Ectodermal cell (in vitro differentiated cells): ENCODE data around the gene CBX1.
A peak's percentile ranks its signal among the peaks of the same experiment; 100 is the strongest.

Experiments used
- H3K27ac ChIP-seq: 2 replicates; pipeline ENCODE4 v1.7.0; 2013; ENCODE audit warnings: mild to moderate bottlenecking, low read depth, low read length; ENCODE audit not compliant: insufficient read depth, poor library complexity, severe bottlenecking
- H3K27me3 ChIP-seq: 2 replicates; pipeline ENCODE4 v1.7.0; 2013; ENCODE audit warnings: mild to moderate bottlenecking, low read length; ENCODE audit not compliant: insufficient read depth, control insufficient read depth, poor library complexity, severe bottlenecking
- H3K36me3 ChIP-seq: one replicate; pipeline ENCODE4 v1.7.0; 2013; ENCODE audit warnings: low read length; ENCODE audit not compliant: control insufficient read depth, insufficient read depth
- H3K4me1 ChIP-seq: one replicate; pipeline ENCODE4 v1.7.0; 2013; ENCODE audit warnings: low read length; ENCODE audit not compliant: control insufficient read depth, insufficient read depth
- H3K4me3 ChIP-seq: 2 replicates; pipeline ENCODE4 v1.7.0; 2013; ENCODE audit warnings: low read depth, low read length, control low read depth; ENCODE audit not compliant: insufficient read depth
- H3K9me3 ChIP-seq: 2 replicates; pipeline ENCODE4 v1.7.0; 2013; ENCODE audit warnings: mild to moderate bottlenecking, low read length, moderate library complexity; ENCODE audit not compliant: control insufficient read depth
- WGBS, 2 experiments: methylation state at CpG; one replicate each; pipeline ENCODE4 v1.1.7; 2013; ENCODE audit warnings: missing lambda C conversion rate in 2 of 2; 5-methylcytosine and 5-hydroxymethylcytosine counted together

CBX1 gene

DNA sequence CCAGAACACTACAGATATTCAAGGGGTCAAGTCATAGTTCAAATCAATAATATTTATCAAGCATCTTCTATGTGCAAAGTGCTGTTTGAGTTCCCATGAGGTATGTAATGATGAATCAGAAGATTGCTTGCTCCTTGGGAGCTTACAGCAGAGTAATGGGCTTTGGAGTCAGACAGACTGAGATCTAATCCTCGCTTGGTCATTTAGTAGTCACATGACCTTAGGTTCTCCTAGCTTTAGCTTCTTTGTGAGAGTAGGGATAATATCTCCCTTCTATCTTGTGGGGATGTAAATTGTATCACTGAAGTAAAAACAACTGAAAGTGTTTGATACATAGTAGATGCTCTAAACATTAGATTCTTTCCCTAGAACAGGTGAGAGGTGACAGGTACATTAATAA is 36.4 kb upstream of the CBX1 start:
- Histone ChIP-seq H3K4me1 (no peaks in the 10 kb centered on the region), H3K9me3 (no peaks in the 10 kb centered on the region), H3K36me3 (no peaks in the 10 kb centered on the region), H3K27ac (no peak overlapping the region), H3K27me3 (no peaks in the 10 kb centered on the region), H3K4me3 (no peak overlapping the region)
- 82 to 100% methylated on average over 1 of the region's 1 CpG for WGBS, 2 experiments

DNA sequence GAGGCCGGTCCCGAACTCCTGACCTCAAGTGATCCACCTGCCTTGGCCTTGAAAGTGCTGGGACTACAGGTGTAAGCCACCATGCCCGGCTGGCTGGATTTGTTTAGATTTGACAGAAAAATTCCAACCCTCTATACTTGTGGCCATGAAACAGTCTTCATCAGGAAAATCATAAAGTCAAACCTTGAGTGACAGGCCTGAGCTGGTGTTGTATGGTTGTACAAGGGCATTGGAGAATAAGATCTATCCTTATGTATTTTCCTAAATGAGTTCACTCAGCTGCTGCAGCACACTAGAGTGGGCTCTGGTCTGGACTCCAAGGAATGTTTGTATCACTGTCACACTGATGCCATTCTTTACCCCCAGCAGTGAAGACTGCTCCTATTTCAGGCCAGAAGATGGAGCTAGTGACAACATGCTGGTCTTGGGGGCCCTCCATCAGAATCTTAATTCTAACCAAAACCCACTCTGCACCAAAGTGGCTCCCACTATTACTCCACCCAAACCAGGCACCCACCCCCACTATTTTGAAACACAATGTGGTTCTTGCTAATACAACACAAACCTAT is 33.7 kb upstream of the CBX1 start:
- 88 to 94% methylated on average over 3 of the region's 3 CpGs for WGBS, 2 experiments
- Histone ChIP-seq H3K4me1 (peaks cover 5% of the 10 kb centered on the region), H3K27ac (no peak overlapping the region), H3K4me3 (no peak overlapping the region), H3K27me3 (no peaks in the 10 kb centered on the region), H3K9me3 (no peaks in the 10 kb centered on the region), H3K36me3 (no peaks in the 10 kb centered on the region)

GRCh38 chr17:48132385-48132784 is 31.1 kb upstream of the CBX1 start:
- Histone ChIP-seq H3K36me3 (no peaks in the 10 kb centered on the region), H3K9me3 (no peaks in the 10 kb centered on the region), H3K4me1 (peaks cover 6% of the 10 kb centered on the region), H3K4me3 (no peak overlapping the region), H3K27ac (no peak overlapping the region), H3K27me3 (no peaks in the 10 kb centered on the region)
- WGBS, 2 experiments = 89 to 91% methylated on average over 5 of the region's 5 CpGs

DNA sequence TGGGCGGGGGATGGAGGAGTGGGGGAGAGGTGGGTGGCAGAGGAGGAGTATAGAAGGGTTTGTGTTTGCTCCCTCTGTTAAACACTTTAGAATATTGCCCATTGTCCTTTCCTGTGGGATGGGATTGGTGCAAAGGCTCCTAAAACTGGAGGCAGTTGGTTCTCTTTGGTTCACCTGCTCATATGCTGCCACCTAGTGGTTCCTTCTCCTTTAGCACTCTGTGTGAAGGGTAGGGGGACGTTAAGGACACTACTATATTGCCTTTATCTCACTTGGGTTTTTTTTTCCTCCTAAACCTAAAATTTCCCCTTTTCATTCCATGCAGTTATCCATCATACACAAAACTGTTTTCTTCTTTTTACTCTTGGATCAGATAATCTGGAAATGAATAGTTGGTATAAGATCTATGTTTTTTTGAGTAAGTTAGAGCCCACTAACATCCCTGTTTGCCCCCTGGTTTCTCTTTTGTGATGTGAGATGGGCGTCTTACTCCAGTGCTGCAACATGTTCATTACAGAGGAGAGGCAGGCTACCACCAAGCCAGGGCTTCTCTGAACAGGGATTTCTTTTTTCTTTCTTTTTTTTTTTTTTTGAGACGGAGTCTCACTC is 30.0 kb upstream of the CBX1 start:
- 47 to 60% methylated on average over 3 to 4 of the region's 4 CpGs for WGBS, 2 experiments
- H3K27me3 ChIP-seq = no peaks in the 10 kb centered on the region
- peaks cover 6% of the 10 kb centered on the region for H3K4me1 ChIP-seq
- no peak overlapping the region for H3K4me3 ChIP-seq
- no peak overlapping the region for H3K27ac ChIP-seq
- H3K36me3 ChIP-seq = no peaks in the 10 kb centered on the region
- no peaks in the 10 kb centered on the region for H3K9me3 ChIP-seq

DNA sequence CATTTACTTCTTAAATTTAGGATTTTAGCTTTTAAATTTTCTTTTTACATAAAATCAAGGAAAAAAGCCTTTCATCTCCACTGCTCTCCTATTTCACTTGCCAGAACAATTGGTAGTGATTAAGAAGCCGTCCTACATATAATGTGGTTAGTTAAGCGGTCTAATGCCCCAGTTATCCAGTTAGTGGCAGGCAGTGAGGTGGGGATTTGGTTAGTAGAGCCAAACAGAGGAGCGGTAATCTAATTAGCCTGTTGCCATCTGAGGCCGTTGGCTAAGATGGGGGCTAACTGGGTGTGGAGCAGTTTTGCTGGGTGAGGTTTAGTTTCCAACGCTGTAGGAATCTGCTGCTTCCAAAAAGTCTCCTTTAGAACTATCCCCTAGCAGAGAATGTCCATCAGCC is 28.7 kb upstream of the CBX1 start:
- Histone ChIP-seq H3K27ac (no peak overlapping the region), H3K4me3 (no peak overlapping the region), H3K9me3 (no peaks in the 10 kb centered on the region), H3K4me1 (peaks cover 6% of the 10 kb centered on the region), H3K36me3 (no peaks in the 10 kb centered on the region), H3K27me3 (no peaks in the 10 kb centered on the region)
- 60 to 64% methylated on average over 4 to 5 of the region's 5 CpGs for WGBS, 2 experiments

DNA sequence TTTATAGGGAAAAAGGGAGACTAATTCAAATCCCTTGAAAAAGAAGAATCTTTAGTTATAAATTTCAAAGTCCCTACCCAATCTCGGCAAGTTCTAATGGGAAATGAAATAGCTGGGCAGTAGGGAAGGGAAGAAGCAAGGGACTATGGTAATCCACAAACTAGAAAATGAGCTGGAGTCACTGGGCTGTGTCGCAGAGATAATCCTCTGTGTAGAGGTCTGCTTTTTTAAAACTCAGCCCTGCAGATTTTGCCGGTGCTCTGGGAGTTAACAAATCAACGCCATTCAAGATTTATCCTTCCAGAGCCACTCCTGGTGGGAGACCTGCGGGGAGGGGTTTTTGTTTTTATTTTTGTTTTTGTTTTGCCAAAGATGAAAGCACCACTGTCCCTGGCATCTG is 27.1 kb upstream of the CBX1 start:
- WGBS, 2 experiments = 46 to 57% methylated on average over 5 of the region's 5 CpGs
- Histone ChIP-seq H3K27ac (no peak overlapping the region), H3K4me3 (no peak overlapping the region), H3K4me1 (peaks cover 12% of the 10 kb centered on the region), H3K9me3 (no peaks in the 10 kb centered on the region), H3K27me3 (no peaks in the 10 kb centered on the region), H3K36me3 (no peaks in the 10 kb centered on the region)

GRCh38 chr17:48127371-48128051 is 26.2 kb upstream of the CBX1 start:
- no peak overlapping the region for H3K4me3 ChIP-seq
- H3K9me3 ChIP-seq = no peaks in the 10 kb centered on the region
- no peak overlapping the region for H3K27ac ChIP-seq
- H3K4me1 ChIP-seq = peaks cover 19% of the 10 kb centered on the region
- H3K27me3 ChIP-seq = no peaks in the 10 kb centered on the region
- H3K36me3 ChIP-seq = no peaks in the 10 kb centered on the region
- 95% methylated on average over 9 of the region's 9 CpGs for WGBS, 2 experiments

DNA sequence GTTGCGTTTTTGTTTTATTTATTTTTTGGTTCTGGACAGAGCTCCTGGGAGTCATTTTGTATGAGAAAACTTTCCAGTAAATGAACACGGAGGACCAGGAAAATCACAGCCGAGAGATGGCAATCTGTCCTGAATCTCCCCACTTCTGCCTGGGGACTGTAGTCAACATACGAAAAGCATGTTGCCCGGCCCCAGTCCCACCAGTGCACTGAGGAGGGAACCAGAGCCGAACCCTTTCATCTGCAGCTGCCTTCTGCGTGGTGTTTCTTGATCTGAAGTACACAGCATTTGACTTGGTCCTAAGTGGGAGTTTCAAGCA is 25.2 kb upstream of the CBX1 start:
- 88 to 93% methylated on average over 7 of the region's 7 CpGs for WGBS, 2 experiments
- H3K27ac ChIP-seq = no peak overlapping the region

DNA sequence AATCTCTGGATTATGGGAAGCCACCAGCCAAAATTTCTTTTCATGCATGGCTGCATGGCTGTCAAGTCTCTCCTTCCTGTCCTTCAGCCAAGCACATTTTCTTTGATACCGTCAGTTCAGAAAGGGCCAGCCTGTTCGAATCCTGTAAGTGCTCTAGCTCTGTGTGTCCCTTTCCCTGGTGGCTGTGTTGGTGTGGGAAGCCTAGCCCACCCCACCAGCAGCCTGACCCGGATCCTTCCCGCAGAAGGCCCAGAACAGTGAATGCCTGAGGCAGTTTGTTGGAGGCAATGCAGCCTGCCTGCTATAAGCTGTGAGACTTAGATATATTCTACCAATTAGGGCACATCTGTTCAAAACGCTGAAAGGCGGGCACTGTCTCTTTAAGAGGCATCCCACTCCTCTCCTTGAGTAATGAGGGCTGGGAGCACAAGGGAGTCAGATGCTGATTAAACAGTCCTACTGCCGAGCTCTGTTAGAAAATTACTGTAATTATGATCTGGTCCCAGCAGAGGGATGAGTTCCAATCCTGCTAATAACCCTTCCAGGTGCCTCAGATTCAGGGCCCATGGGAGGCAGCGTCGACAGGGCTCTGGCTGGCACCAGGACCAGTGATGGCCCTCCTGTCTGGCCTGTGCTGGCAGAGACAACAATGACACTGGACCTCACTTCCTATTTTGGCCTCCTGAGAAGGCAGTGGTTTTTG is 24.7 kb upstream of the CBX1 start:
- no peak overlapping the region for H3K27ac ChIP-seq
- no peak overlapping the region for H3K4me3 ChIP-seq
- 78 to 80% methylated on average over 9 of the region's 9 CpGs for WGBS, 2 experiments

More for the DNA sequence above, 25.2 kb upstream of the CBX1 start:
- no peak overlapping the region for H3K4me3 ChIP-seq
- H3K27me3 ChIP-seq = no peaks in the 10 kb centered on the region
- H3K9me3 ChIP-seq = no peaks in the 10 kb centered on the region
- peaks cover 29% of the 10 kb centered on the region for H3K4me1 ChIP-seq
- H3K36me3 ChIP-seq = no peaks in the 10 kb centered on the region

DNA sequence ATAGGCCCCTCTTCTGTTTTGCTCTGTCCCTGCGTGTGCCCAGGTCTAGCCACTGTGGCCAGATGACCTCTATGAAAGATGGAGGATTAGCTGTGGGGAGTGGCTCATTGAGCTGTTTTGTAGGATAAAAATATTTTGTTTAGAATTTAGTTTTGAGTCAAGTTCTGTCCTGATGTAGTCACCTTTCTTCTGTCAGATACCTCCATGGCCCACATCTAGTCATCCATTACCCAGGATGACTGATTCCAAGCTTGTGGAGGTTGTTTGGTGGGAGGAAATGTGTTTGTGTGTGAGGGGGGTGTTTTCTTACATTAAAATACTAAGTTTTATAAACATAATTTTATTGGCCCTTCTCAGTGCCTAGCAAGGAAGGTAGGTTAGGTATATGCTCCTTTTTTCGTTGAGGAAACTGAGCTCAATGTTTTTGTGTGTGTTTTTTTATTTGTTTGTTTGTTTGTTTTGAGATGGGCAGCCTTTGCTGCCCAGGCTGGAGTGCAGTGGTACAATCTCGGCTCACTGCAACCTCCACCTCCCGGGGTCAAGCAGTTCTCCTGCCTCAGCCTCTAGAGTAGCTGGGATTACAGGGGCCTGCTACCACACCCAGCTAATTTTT is 22.6 kb upstream of the CBX1 start:
- Histone ChIP-seq H3K27ac (peak overlapping the region; percentile 18), H3K4me3 (no peak overlapping the region), H3K27me3 (no peaks in the 10 kb centered on the region), H3K9me3 (no peaks in the 10 kb centered on the region), H3K36me3 (peaks cover 4% of the 10 kb centered on the region), H3K4me1 (peaks cover 32% of the 10 kb centered on the region)
- 91 to 92% methylated on average over 4 of the region's 4 CpGs for WGBS, 2 experiments

More for the DNA sequence above, 24.7 kb upstream of the CBX1 start:
- Histone ChIP-seq H3K4me1 (peaks cover 35% of the 10 kb centered on the region), H3K9me3 (no peaks in the 10 kb centered on the region), H3K27me3 (no peaks in the 10 kb centered on the region), H3K36me3 (no peaks in the 10 kb centered on the region)
